Spleen (tissue), 7 donors: ENCODE measurements around the gene CXCL6.

Source experiments
- CTCF ChIP-seq, 11 experiments: fragments of 200-600 bp in 7 of 11; fragments of 450-650 bp in 4 of 11; sonication (generic) in 4 of 11; IDR thresholded peaks in 8 of 11; conservative IDR thresholded peaks in 3 of 11; 1 replicate in 7 of 11; 2 replicates in 4 of 11; pipeline versions ENCODE4 v1.4.0 to v1.8.0; 2016 to 2021; ENCODE audit warnings: antibody characterized with exemption in 11 of 11, inconsistent platforms in 4 of 11, mild to moderate bottlenecking in 1 of 11
- POLR2AphosphoS5 ChIP-seq, 3 donors: sonication (generic); formaldehyde crosslinking; IDR thresholded peaks; one replicate each; pipeline ENCODE4 v1.5.1; 2017; ENCODE audit warnings: antibody characterized with exemption in 3 of 3
- donor health status: DM: no; HTN: no; CAD: no; lungs with moderate emphysema.
- donor health status: DM: no; HTN: no; CAD: no.
- donor health status: DM: no; HTN: no; CAD: no.

GRCh38 chr4:73850261-73850970 is 13.9 kb downstream of the CXCL6 start:
- TF ChIP-seq CTCF (IDR thresholded peaks at IDR 0.05 in 8 of 11, conservative IDR thresholded peaks at IDR 0.05 in 3 of 11) (no peak), POLR2AphosphoS5 (IDR thresholded peaks at IDR 0.05) (no peak)
